SK-MEL-5 (cell line): ENCODE results near the gene CHAF1B. TPM values are rescaled to one million over a fixed set of nuclear protein-coding genes. Genes with fewer than 3 reads are reported as not detected.

Experiments used
- small RNA-seq, 2 experiments: library from RNA; depleted of rRNA; stranded (forward); fragments of <200 nt; gene quantifications; one replicate each; pipeline ENCODE3, GENCODE V24; 2014
- total RNA-seq: library from RNA; depleted of rRNA; stranded (reverse); fragments of >200 nt; shearing (Covaris generic); gene quantifications from 2 replicates; pipeline ENCODE4 v1.2.3, GENCODE V29; 2014; rRNA removed

The CHAF1B gene
- total RNA-seq, 1 experiment from 2014 or later, result 14.1 TPM

Small RNA genes within 50 kb of the gene (small RNA-seq; reads per million reads assigned to genes)
- gene ATP5MFP1, result 0 reads per million in 2 experiments

Other genes with a start within 250 kb of the CHAF1B start
- 3.7 and 7.7 TPM in 2 replicates for gene DOP1B, start 228.6 kb upstream of the CHAF1B start, total RNA-seq
- gene MORC3, start 65.2 kb upstream of the CHAF1B start, total RNA-seq, result 46.2 and 46.9 TPM in 2 replicates
- 12.5 and 12.9 TPM in 2 replicates for gene CLDN14, start 94.7 kb downstream of the CHAF1B start, total RNA-seq